HCT116 (cell line): ENCODE measurements around the gene GRB10. TPM values are rescaled to one million over a fixed set of nuclear protein-coding genes. Genes with fewer than 3 reads are reported as not detected.

Source experiments
- ATAC-seq: fragments of 200-7000 bp; cut with Tn5 transposase; 2 replicates; pipeline ENCODE4 v1.9.1; 2020; ENCODE audit warnings: mild to moderate bottlenecking, moderate library complexity
- BruUV-seq: library from RNA; stranded (reverse); fragments of 400-500 nt; replicated peaks from 2 replicates; lab custom pipeline; 2021; lab: Mats Ljungman, UMichigan
- CTCF ChIA-PET: fragments of 300-600 bp; sonication (Branson Sonifier 250); formaldehyde crosslinking; loops from one replicate; lab custom pipeline; 2021; ENCODE audit warnings: antibody characterized with exemption; lab: Charles Lee
- POLR2A ChIA-PET: fragments of 300-600, 350-600 bp; sonication (Branson Sonifier 250); formaldehyde crosslinking; loops from one replicate; lab custom pipeline; 2021; ENCODE audit warnings: antibody characterized with exemption; lab: Charles Lee
- RAD21 ChIA-PET, 2 experiments: fragments of 300-600 bp; sonication (Branson Sonifier 250); formaldehyde crosslinking; loops; one replicate each; lab custom pipeline; 2023; ENCODE audit warnings: low total read pairs in 2 of 2; ENCODE audit not compliant: uncharacterized antibody in 2 of 2, unreplicated experiment in 2 of 2, low non-redundant PET in 1 of 2; lab: Charles Lee
- DNase-seq: peaks from one replicate; pipeline ENCODE4 v3.0.0-alpha.2; 2010; ENCODE audit warnings: low read depth, low spot score
- H2AFZ ChIP-seq: fragments of 200-600 bp; shearing (Covaris generic), sonication (generic); 2 replicates; pipeline ENCODE4 v1.6.1; 2017; ENCODE audit warnings: low read depth, mixed run types, mixed read lengths, antibody characterized with exemption, low read length; ENCODE audit not compliant: poor library complexity, severe bottlenecking
- H3K27ac ChIP-seq: 2 replicates; pipeline ENCODE4 v1.5.1; 2012; ENCODE audit warnings: low read depth, low read length
- H3K27me3 ChIP-seq: fragments of 200-600 bp; sonication (generic); 2 replicates; pipeline ENCODE4 v1.6.1; 2016; ENCODE audit warnings: mixed run types, low read length, mixed read lengths; ENCODE audit not compliant: insufficient read depth
- H3K36me3 ChIP-seq, 2 experiments: fragments of 200-500 bp in 1 of 2; fragments of 200-600 bp in 1 of 2; sonication (Bioruptor generic) in 1 of 2; sonication (generic) in 1 of 2; 2 replicates each; pipeline versions ENCODE4 v1.5.1 to v1.6.1; 2014 to 2016; ENCODE audit warnings: low read length in 2 of 2, inconsistent platforms in 1 of 2, mixed read lengths in 1 of 2, mixed run types in 1 of 2; ENCODE audit not compliant: insufficient read depth in 2 of 2, control insufficient read depth in 1 of 2
- H3K4me1 ChIP-seq, 2 experiments: fragments of 200-600 bp in 1 of 2; sonication (generic) in 1 of 2; 2 replicates each; pipeline versions ENCODE4 v1.5.1 to v1.6.1; 2012 to 2017; ENCODE audit warnings: low read length in 2 of 2, inconsistent platforms in 1 of 2, mild to moderate bottlenecking in 1 of 2, mixed read lengths in 1 of 2, mixed run types in 1 of 2, moderate library complexity in 1 of 2; ENCODE audit not compliant: insufficient read depth in 2 of 2, control insufficient read depth in 1 of 2
- H3K4me2 ChIP-seq: fragments of 200-600 bp; sonication (generic); 2 replicates; pipeline ENCODE4 v1.6.1; 2017; ENCODE audit warnings: mixed run types, low read length, mixed read lengths
- H3K4me3 ChIP-seq, 2 experiments: fragments of 200-600 bp in 1 of 2; sonication (generic) in 1 of 2; replicated peaks in 1 of 2; 2 replicates each; pipeline ENCODE4 v1.5.1; 2011 to 2016; ENCODE audit warnings: low read length in 2 of 2, control low read depth in 1 of 2, low read depth in 1 of 2, mild to moderate bottlenecking in 1 of 2, mixed read lengths in 1 of 2, mixed run types in 1 of 2
- H3K79me2 ChIP-seq: fragments of 200-600 bp; sonication (generic); 2 replicates; pipeline ENCODE4 v1.6.1; 2017; ENCODE audit warnings: mild to moderate bottlenecking, mixed run types, low read length, moderate library complexity, mixed read lengths; ENCODE audit not compliant: insufficient read depth
- H3K9ac ChIP-seq: fragments of 200-600 bp; sonication (generic); 2 replicates; pipeline ENCODE4 v1.6.1; 2016; ENCODE audit warnings: low read length, mixed read lengths
- H3K9me2 ChIP-seq: fragments of 200-600 bp; sonication (generic), shearing (Covaris generic); 2 replicates; pipeline ENCODE4 v1.6.1; 2017; ENCODE audit warnings: mixed run types, mild to moderate bottlenecking, moderate library complexity; ENCODE audit not compliant: insufficient read depth
- H3K9me3 ChIP-seq, 2 experiments: fragments of 200-500 bp in 1 of 2; fragments of 200-600 bp in 1 of 2; sonication (Bioruptor generic) in 1 of 2; sonication (generic) in 1 of 2; 2 replicates each; pipeline ENCODE4 v1.6.1; 2014 to 2017; ENCODE audit warnings: low read length in 2 of 2, mixed read lengths in 2 of 2, inconsistent platforms in 1 of 2, low read depth in 1 of 2, mild to moderate bottlenecking in 1 of 2, mixed run types in 1 of 2, moderate library complexity in 1 of 2; ENCODE audit not compliant: control insufficient read depth in 1 of 2, insufficient read depth in 1 of 2
- H4K20me1 ChIP-seq: fragments of 200-600 bp; sonication (generic), shearing (Covaris generic); 2 replicates; pipeline ENCODE4 v1.6.1; 2017; ENCODE audit warnings: mixed run types, mild to moderate bottlenecking, moderate library complexity; ENCODE audit not compliant: insufficient read depth
- CBX3 ChIP-seq: IDR thresholded peaks from 2 replicates; pipeline ENCODE4 v1.6.1; 2012; ENCODE audit warnings: low read depth
- CEBPB ChIP-seq: IDR thresholded peaks from 2 replicates; pipeline ENCODE4 v1.6.1; 2012; ENCODE audit warnings: low read depth
- EGR1 ChIP-seq: IDR thresholded peaks from 2 replicates; pipeline ENCODE4 v1.6.1; 2012; ENCODE audit warnings: low read depth
- ELF1 ChIP-seq: IDR thresholded peaks from 2 replicates; pipeline ENCODE4 v1.6.1; 2012; ENCODE audit warnings: low read depth, borderline replicate concordance
- EZH2 ChIP-seq: fragments of 200-600 bp; sonication (generic); IDR thresholded peaks from 2 replicates; pipeline ENCODE4 v1.6.1; 2017; ENCODE audit warnings: antibody characterized with exemption, mixed run types
- EZH2phosphoT487 ChIP-seq: fragments of 200-600 bp; IDR thresholded peaks from 2 replicates; pipeline ENCODE4 v1.6.1; 2018; ENCODE audit warnings: antibody characterized with exemption, borderline replicate concordance
- FOSL1 ChIP-seq: IDR thresholded peaks from 2 replicates; pipeline ENCODE4 v1.6.1; 2012; ENCODE audit warnings: low read depth
- JUND ChIP-seq: IDR thresholded peaks from 2 replicates; pipeline ENCODE4 v1.6.1; 2012
- POLR2A ChIP-seq: IDR thresholded peaks from 2 replicates; pipeline ENCODE4 v1.7.0; 2011; ENCODE audit warnings: borderline replicate concordance; ENCODE audit not compliant: insufficient read depth, insufficient read length; ENCODE audit errors: extremely low read depth
- SIN3A ChIP-seq: IDR thresholded peaks from 2 replicates; pipeline ENCODE4 v1.6.1; 2012; ENCODE audit warnings: low read depth
- SP1 ChIP-seq: IDR thresholded peaks from 2 replicates; pipeline ENCODE4 v1.6.1; 2012; ENCODE audit warnings: low read depth
- YY1 ChIP-seq: IDR thresholded peaks from 2 replicates; pipeline ENCODE4 v1.6.1; 2011; ENCODE audit warnings: low read length, low read depth, moderate library complexity, mild to moderate bottlenecking; ENCODE audit not compliant: insufficient replicate concordance; ENCODE audit errors: extremely low read depth
- ZFX ChIP-seq: fragments of 450-650 bp; IDR thresholded peaks from 2 replicates; pipeline ENCODE4 v1.6.1; 2017
- intact Hi-C: fragments of 100-400 bp; cut with micrococcal nuclease; formaldehyde crosslinking; loops from 2 replicates; pipeline ENCODE4 v1.10.0; 2022
- total RNA-seq: library from RNA; stranded (reverse); gene quantifications from one replicate; pipeline ENCODE4 v1.2.1, GENCODE V29; 2021; ENCODE audit not compliant: unreplicated experiment
- TF ChIP-seq, protein P1 (sequence below): IDR thresholded peaks from 2 replicates; pipeline ENCODE4 v1.6.1; 2012
- TF ChIP-seq, protein P2 (sequence below), 3 experiments: fragments of 200-600 bp in 1 of 3; sonication (generic) in 1 of 3; IDR thresholded peaks in 2 of 3; conservative IDR thresholded peaks in 1 of 3; 2 replicates each; pipeline ENCODE4 v1.5.1; 2012 to 2017; ENCODE audit warnings: low read depth in 2 of 3, low read length in 2 of 3, antibody characterized with exemption in 1 of 3, borderline replicate concordance in 1 of 3, control low read depth in 1 of 3, mild to moderate bottlenecking in 1 of 3, mixed read lengths in 1 of 3, mixed run types in 1 of 3, moderate library complexity in 1 of 3; ENCODE audit not compliant: insufficient read depth in 1 of 3
- TF ChIP-seq, protein P3 (sequence below): IDR thresholded peaks from 2 replicates; pipeline ENCODE4 v1.6.1; 2012; ENCODE audit warnings: low read depth
- TF ChIP-seq, protein P4 (sequence below): IDR thresholded peaks from 2 replicates; pipeline ENCODE4 v1.6.1; 2012

GRB10 gene
- total RNA-seq, 1 experiment from 2014 or later, result 37.3 TPM

DNA sequence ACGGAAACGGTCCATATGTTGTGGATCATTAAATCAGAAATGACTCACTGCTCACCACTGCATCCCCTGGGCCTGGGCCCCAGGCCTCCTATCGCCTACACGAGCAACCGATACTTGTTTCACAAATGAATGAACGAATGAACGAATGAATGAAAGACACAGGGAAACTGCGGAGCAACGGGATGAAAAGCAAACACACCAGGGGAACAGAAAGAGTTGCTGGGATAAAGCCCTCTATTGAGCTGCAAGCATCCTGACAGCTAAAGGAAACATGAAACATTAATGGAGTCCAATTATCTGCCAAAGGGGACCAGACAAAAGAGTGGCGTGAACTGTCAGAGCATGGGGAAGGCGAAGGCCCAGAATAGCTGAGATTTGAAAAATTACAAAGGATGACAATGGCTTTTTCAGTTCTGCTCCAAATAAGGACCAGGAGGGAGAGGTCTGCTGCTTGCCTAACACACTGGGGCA, 92.1 kb downstream of the GRB10 start:
- DNase-seq, result no peak
- no peak overlapping the region for H3K4me3 ChIP-seq
- H3K9ac ChIP-seq, result no peak overlapping the region
- intact Hi-C loops, result loop anchor here (10.0 kb wide), 1 partner anchor 294 kb away; no protein-coding TSS in a partner anchor
- H3K27ac ChIP-seq, result no peak overlapping the region
- no TSS peak for BruUV-seq
- ChIA-PET RAD21 (no interaction called here), POLR2A (no interaction called here), CTCF (no interaction called here)
- peaks cover 0 to 4% of the 10 kb centered on the region in 2 experiments; a peak in 1 of 4 replicates for H3K4me1 ChIP-seq
- no peaks in the 10 kb centered on the region for H3K9me3 ChIP-seq
- no peaks in the 10 kb centered on the region for H3K36me3 ChIP-seq
- H3K4me2 ChIP-seq, result no peak overlapping the region
- no peaks in the 10 kb centered on the region for H4K20me1 ChIP-seq
- H2AFZ ChIP-seq, result no peak overlapping the region
- TF ChIP-seq, protein P1, sequence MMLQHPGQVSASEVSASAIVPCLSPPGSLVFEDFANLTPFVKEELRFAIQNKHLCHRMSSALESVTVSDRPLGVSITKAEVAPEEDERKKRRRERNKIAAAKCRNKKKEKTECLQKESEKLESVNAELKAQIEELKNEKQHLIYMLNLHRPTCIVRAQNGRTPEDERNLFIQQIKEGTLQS, result no peak
- TF ChIP-seq SP1 (no peak), JUND (no peak), POLR2A (no peak)
- TF ChIP-seq, protein P2, sequence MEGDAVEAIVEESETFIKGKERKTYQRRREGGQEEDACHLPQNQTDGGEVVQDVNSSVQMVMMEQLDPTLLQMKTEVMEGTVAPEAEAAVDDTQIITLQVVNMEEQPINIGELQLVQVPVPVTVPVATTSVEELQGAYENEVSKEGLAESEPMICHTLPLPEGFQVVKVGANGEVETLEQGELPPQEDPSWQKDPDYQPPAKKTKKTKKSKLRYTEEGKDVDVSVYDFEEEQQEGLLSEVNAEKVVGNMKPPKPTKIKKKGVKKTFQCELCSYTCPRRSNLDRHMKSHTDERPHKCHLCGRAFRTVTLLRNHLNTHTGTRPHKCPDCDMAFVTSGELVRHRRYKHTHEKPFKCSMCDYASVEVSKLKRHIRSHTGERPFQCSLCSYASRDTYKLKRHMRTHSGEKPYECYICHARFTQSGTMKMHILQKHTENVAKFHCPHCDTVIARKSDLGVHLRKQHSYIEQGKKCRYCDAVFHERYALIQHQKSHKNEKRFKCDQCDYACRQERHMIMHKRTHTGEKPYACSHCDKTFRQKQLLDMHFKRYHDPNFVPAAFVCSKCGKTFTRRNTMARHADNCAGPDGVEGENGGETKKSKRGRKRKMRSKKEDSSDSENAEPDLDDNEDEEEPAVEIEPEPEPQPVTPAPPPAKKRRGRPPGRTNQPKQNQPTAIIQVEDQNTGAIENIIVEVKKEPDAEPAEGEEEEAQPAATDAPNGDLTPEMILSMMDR (IDR thresholded peaks at IDR 0.05 in 2 of 3, conservative IDR thresholded peaks at IDR 0.05 in 1 of 3; ENCODE audit: borderline replicate concordance in 1 of 3, insufficient read depth in 1 of 3, low read depth in 2 of 3, low read length in 2 of 3), result no peak
- H3K27me3 ChIP-seq, result no peaks in the 10 kb centered on the region
- ATAC-seq, result no peak
- no peaks in the 10 kb centered on the region for H3K79me2 ChIP-seq
- H3K9me2 ChIP-seq, result no peaks in the 10 kb centered on the region

DNA sequence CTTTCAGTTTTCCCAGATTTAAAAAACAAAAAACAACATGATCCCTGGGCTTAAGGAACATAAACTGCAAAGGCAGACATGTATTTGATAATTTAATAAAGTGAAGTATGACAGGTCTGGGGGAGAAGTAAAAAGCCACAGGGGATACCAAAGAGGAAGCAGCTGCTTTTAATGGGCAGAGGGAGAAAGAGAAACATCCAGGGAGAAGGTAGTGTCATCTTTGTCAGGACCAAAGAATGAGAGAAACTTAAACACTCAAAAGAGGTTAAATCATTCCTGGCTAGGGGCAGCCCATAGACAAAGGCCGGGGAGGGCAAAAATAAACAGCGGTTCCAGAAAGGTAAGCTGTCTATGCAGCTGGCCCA, 94.5 kb downstream of the GRB10 start:
- no TSS peak for BruUV-seq
- H3K4me1 ChIP-seq, result peaks cover 0 to 4% of the 10 kb centered on the region in 2 experiments; a peak in 1 of 4 replicates
- no peaks in the 10 kb centered on the region for H3K27me3 ChIP-seq
- H3K9ac ChIP-seq, result no peak overlapping the region
- no peaks in the 10 kb centered on the region for H3K79me2 ChIP-seq
- H3K36me3 ChIP-seq, result no peaks in the 10 kb centered on the region
- H3K9me3 ChIP-seq, result no peaks in the 10 kb centered on the region
- H4K20me1 ChIP-seq, result no peaks in the 10 kb centered on the region
- ATAC-seq (no peak), DNase-seq (no peak)
- CTCF ChIA-PET, result no interaction called here
- H3K4me2 ChIP-seq, result no peak overlapping the region
- H3K4me3 ChIP-seq, result no peak overlapping the region
- H2AFZ ChIP-seq, result no peak overlapping the region
- POLR2A ChIA-PET, result no interaction called here
- H3K9me2 ChIP-seq, result no peaks in the 10 kb centered on the region
- RAD21 ChIA-PET, result no interaction called here
- intact Hi-C loops, result no loop called here
- H3K27ac ChIP-seq, result no peak overlapping the region
- TF ChIP-seq ELF1, result no peak
- TF ChIP-seq, protein P3, sequence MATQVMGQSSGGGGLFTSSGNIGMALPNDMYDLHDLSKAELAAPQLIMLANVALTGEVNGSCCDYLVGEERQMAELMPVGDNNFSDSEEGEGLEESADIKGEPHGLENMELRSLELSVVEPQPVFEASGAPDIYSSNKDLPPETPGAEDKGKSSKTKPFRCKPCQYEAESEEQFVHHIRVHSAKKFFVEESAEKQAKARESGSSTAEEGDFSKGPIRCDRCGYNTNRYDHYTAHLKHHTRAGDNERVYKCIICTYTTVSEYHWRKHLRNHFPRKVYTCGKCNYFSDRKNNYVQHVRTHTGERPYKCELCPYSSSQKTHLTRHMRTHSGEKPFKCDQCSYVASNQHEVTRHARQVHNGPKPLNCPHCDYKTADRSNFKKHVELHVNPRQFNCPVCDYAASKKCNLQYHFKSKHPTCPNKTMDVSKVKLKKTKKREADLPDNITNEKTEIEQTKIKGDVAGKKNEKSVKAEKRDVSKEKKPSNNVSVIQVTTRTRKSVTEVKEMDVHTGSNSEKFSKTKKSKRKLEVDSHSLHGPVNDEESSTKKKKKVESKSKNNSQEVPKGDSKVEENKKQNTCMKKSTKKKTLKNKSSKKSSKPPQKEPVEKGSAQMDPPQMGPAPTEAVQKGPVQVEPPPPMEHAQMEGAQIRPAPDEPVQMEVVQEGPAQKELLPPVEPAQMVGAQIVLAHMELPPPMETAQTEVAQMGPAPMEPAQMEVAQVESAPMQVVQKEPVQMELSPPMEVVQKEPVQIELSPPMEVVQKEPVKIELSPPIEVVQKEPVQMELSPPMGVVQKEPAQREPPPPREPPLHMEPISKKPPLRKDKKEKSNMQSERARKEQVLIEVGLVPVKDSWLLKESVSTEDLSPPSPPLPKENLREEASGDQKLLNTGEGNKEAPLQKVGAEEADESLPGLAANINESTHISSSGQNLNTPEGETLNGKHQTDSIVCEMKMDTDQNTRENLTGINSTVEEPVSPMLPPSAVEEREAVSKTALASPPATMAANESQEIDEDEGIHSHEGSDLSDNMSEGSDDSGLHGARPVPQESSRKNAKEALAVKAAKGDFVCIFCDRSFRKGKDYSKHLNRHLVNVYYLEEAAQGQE, result no peak
- no peak for TF ChIP-seq EGR1
- no peak for TF ChIP-seq ZFX
- TF ChIP-seq CBX3, result no peak
- no peak for TF ChIP-seq SIN3A
- TF ChIP-seq EZH2phosphoT487, result no peak
- no peak for TF ChIP-seq POLR2A
- no peak for TF ChIP-seq YY1
- no peak for TF ChIP-seq JUND
- no peak for TF ChIP-seq EZH2
- no peak for TF ChIP-seq SP1
- TF ChIP-seq, protein P4, sequence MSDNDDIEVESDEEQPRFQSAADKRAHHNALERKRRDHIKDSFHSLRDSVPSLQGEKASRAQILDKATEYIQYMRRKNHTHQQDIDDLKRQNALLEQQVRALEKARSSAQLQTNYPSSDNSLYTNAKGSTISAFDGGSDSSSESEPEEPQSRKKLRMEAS, result no peak
- TF ChIP-seq CEBPB, result no peak
- no peak for TF ChIP-seq FOSL1
